WTC11 (cell line): Measurements from ENCODE around the gene CCDC181. TPM values are rescaled to one million over a fixed set of nuclear protein-coding genes. Genes with fewer than 3 reads are reported as not detected.

Source experiments
- ATAC-seq: fragments of 200-7000 bp; cut with Tn5 transposase; 2 replicates; pipeline ENCODE4 v1.10.0; 2021; ENCODE audit warnings: mild to moderate bottlenecking, moderate library complexity
- CTCF ChIA-PET: fragments of 300-600 bp; sonication (Branson Sonifier 250); formaldehyde crosslinking; loops from one replicate; lab custom pipeline; 2021; ENCODE audit warnings: antibody characterized with exemption; lab: Charles Lee
- POLR2A ChIA-PET: fragments of 350-600 bp; sonication (Branson Sonifier 250); formaldehyde crosslinking; loops from one replicate; lab custom pipeline; 2021; ENCODE audit warnings: antibody characterized with exemption; lab: Charles Lee
- DNase-seq: peaks from one replicate; pipeline ENCODE4 v3.0.0; 2021; ENCODE audit warnings: low spot score
- H3K27ac Mint-ChIP-seq: 2 replicates; pipeline ENCODE4 v1.8.0; 2021; ENCODE audit warnings: mixed read lengths
- H3K27me3 Mint-ChIP-seq: 2 replicates; pipeline ENCODE4 v1.8.0; 2021; ENCODE audit warnings: low read depth, mild to moderate bottlenecking, moderate library complexity, mixed read lengths
- H3K36me3 Mint-ChIP-seq: 2 replicates; pipeline ENCODE4 v1.8.0; 2021; ENCODE audit warnings: mixed read lengths
- H3K4me1 Mint-ChIP-seq: 2 replicates; pipeline ENCODE4 v1.8.0; 2022; ENCODE audit warnings: mixed read lengths
- H3K4me3 Mint-ChIP-seq: 2 replicates; pipeline ENCODE4 v1.8.0; 2021; ENCODE audit warnings: mild to moderate bottlenecking, moderate library complexity, mixed read lengths
- H3K9me3 Mint-ChIP-seq: 2 replicates; pipeline ENCODE4 v1.8.0; 2021; ENCODE audit warnings: mixed read lengths
- AFF4 ChIP-seq: sonication (generic); formaldehyde crosslinking; IDR thresholded peaks from 2 replicates; pipeline ENCODE4 v1.8.1; 2023; ENCODE audit warnings: mild to moderate bottlenecking, missing genetic modification reagents, borderline replicate concordance
- CREB1 ChIP-seq: sonication (generic); formaldehyde crosslinking; IDR thresholded peaks from 2 replicates; pipeline ENCODE4 v1.8.0; 2023; ENCODE audit warnings: mild to moderate bottlenecking, missing genetic modification reagents
- E2F5 ChIP-seq: sonication (generic); formaldehyde crosslinking; IDR thresholded peaks from 2 replicates; pipeline ENCODE4 v1.8.1; 2022; ENCODE audit warnings: mild to moderate bottlenecking, moderate library complexity, missing genetic modification reagents
- ELF4 ChIP-seq: sonication (generic); formaldehyde crosslinking; IDR thresholded peaks from 2 replicates; pipeline ENCODE4 v1.8.1; 2022; ENCODE audit warnings: low read depth, mild to moderate bottlenecking, moderate library complexity, missing genetic modification reagents
- ETV6 ChIP-seq: sonication (generic); formaldehyde crosslinking; IDR thresholded peaks from 2 replicates; pipeline ENCODE4 v1.8.1; 2022; ENCODE audit warnings: mild to moderate bottlenecking, missing genetic modification reagents
- FOXJ3 ChIP-seq: sonication (generic); formaldehyde crosslinking; IDR thresholded peaks from 2 replicates; pipeline ENCODE4 v1.9.0; 2021; ENCODE audit warnings: missing genetic modification reagents, mild to moderate bottlenecking, borderline replicate concordance
- FOXK1 ChIP-seq: sonication (generic); formaldehyde crosslinking; IDR thresholded peaks from 2 replicates; pipeline ENCODE4 v1.8.0; 2022; ENCODE audit warnings: mild to moderate bottlenecking, moderate library complexity, missing genetic modification reagents
- HMGA2 ChIP-seq: fragments of 250-450 bp; sonication (Bioruptor Pico); IDR thresholded peaks from 2 replicates; pipeline ENCODE4 v1.4.0; 2021; ENCODE audit warnings: mild to moderate bottlenecking, moderate library complexity
- JAZF1 ChIP-seq: fragments of 250-450 bp; sonication (Bioruptor Pico); IDR thresholded peaks from 2 replicates; pipeline ENCODE4 v1.9.0; 2021; ENCODE audit warnings: moderate library complexity, mild to moderate bottlenecking, inconsistent platforms
- MXD4 ChIP-seq: fragments of 250-450 bp; sonication (Bioruptor Pico); IDR thresholded peaks from 2 replicates; pipeline ENCODE4 v1.8.0; 2021; ENCODE audit warnings: mild to moderate bottlenecking, moderate library complexity, borderline replicate concordance
- NR2C2 ChIP-seq: sonication (generic); formaldehyde crosslinking; IDR thresholded peaks from 2 replicates; pipeline ENCODE4 v1.8.0; 2022; ENCODE audit warnings: mild to moderate bottlenecking, missing genetic modification reagents
- PRDM15 ChIP-seq: sonication (generic); formaldehyde crosslinking; IDR thresholded peaks from 2 replicates; pipeline ENCODE4 v1.8.0; 2022; ENCODE audit warnings: missing genetic modification reagents
- RORB ChIP-seq: fragments of 250-450 bp; sonication (Bioruptor Pico); IDR thresholded peaks from 2 replicates; pipeline ENCODE4 v1.9.0; 2021; ENCODE audit warnings: mild to moderate bottlenecking
- SMAD4 ChIP-seq: sonication (generic); formaldehyde crosslinking; IDR thresholded peaks from 2 replicates; pipeline ENCODE4 v1.8.0; 2022; ENCODE audit warnings: mild to moderate bottlenecking, missing genetic modification reagents
- TEAD4 ChIP-seq: sonication (generic); formaldehyde crosslinking; IDR thresholded peaks from 2 replicates; pipeline ENCODE4 v1.8.0; 2022; ENCODE audit warnings: mild to moderate bottlenecking, missing genetic modification reagents
- ZNF121 ChIP-seq: sonication (generic); formaldehyde crosslinking; IDR thresholded peaks from 2 replicates; pipeline ENCODE4 v1.8.0; 2023; ENCODE audit warnings: missing genetic modification reagents
- ZNF263 ChIP-seq: sonication (generic); formaldehyde crosslinking; IDR thresholded peaks from 2 replicates; pipeline ENCODE4 v1.8.1; 2022; ENCODE audit warnings: low read depth, mild to moderate bottlenecking, moderate library complexity, missing genetic modification reagents
- ZNF281 ChIP-seq: sonication (generic); formaldehyde crosslinking; IDR thresholded peaks from 2 replicates; pipeline ENCODE4 v1.8.0; 2023; ENCODE audit warnings: mild to moderate bottlenecking, missing genetic modification reagents
- ZNF416 ChIP-seq: fragments of 250-450 bp; sonication (Bioruptor Pico); IDR thresholded peaks from 2 replicates; pipeline ENCODE4 v1.9.0; 2021; ENCODE audit warnings: mild to moderate bottlenecking, inconsistent platforms
- total RNA-seq: library from RNA; stranded (reverse); gene quantifications from 3 replicates; pipeline ENCODE4 v1.2.3, GENCODE V29; 2021
- TF ChIP-seq, protein P1 (sequence below): fragments of 250-450 bp; sonication (Bioruptor Pico); IDR thresholded peaks from 2 replicates; pipeline ENCODE4 v1.9.0; 2021; ENCODE audit warnings: moderate library complexity, mild to moderate bottlenecking, inconsistent platforms, borderline replicate concordance
- TF ChIP-seq, protein P2 (sequence below): sonication (generic); formaldehyde crosslinking; IDR thresholded peaks from 2 replicates; pipeline ENCODE4 v1.8.1; 2023; ENCODE audit warnings: mild to moderate bottlenecking, missing genetic modification reagents, moderate library complexity

The CCDC181 gene
- total RNA-seq, 1 experiment from 2014 or later: 1.5 TPM

- no peak overlapping the region for H3K4me3 Mint-ChIP-seq
- POLR2A ChIA-PET: no interaction called here
- no peak for TF ChIP-seq RORB (CRISPR knock-in tag)
- TF ChIP-seq, protein P1, sequence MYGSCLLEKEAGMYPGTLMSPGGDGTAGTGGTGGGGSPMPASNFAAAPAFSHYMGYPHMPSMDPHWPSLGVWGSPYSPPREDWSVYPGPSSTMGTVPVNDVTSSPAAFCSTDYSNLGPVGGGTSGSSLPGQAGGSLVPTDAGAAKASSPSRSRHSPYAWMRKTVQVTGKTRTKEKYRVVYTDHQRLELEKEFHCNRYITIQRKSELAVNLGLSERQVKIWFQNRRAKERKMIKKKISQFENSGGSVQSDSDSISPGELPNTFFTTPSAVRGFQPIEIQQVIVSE (CRISPR knock-in tag): no peak
- TF ChIP-seq JAZF1 (CRISPR knock-in tag): no peak
- TF ChIP-seq ZNF121 (CRISPR knock-in tag): no peak
- no peak for TF ChIP-seq ZNF263 (CRISPR knock-in tag)
- TF ChIP-seq FOXK1 (CRISPR knock-in tag): no peak
- TF ChIP-seq NR2C2 (CRISPR knock-in tag): no peak
Observed at GRCh38 chr1:169466259-169467230, 39.3 kb upstream of the CCDC181 start.

GRCh38 chr1:169465281-169465680, 38.0 kb upstream of the CCDC181 start:
- Mint-ChIP-seq H3K9me3 (no peaks in the 10 kb centered on the region), H3K27me3 (no peaks in the 10 kb centered on the region), H3K27ac (no peak overlapping the region), H3K4me3 (no peak overlapping the region), H3K4me1 (peaks cover 8% of the 10 kb centered on the region), H3K36me3 (peaks cover 18% of the 10 kb centered on the region)
- POLR2A ChIA-PET: no interaction called here
- CTCF ChIA-PET: interaction anchor here (3.2 kb wide), 1 partner anchor 81 kb away, joined by 20 read pairs; no protein-coding TSS in a partner anchor
- ATAC-seq: no peak
- no peak for DNase-seq
- TF ChIP-seq TEAD4: no peak
- TF ChIP-seq, protein P2, sequence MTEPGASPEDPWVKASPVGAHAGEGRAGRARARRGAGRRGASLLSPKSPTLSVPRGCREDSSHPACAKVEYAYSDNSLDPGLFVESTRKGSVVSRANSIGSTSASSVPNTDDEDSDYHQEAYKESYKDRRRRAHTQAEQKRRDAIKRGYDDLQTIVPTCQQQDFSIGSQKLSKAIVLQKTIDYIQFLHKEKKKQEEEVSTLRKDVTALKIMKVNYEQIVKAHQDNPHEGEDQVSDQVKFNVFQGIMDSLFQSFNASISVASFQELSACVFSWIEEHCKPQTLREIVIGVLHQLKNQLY (CRISPR knock-in tag): no peak
- TF ChIP-seq PRDM15: no peak
- TF ChIP-seq NR2C2 (CRISPR knock-in tag): no peak
- no peak for TF ChIP-seq E2F5
- TF ChIP-seq ZNF416 (CRISPR knock-in tag): no peak
- TF ChIP-seq HMGA2: no peak
- TF ChIP-seq FOXJ3 (CRISPR knock-in tag): no peak
- TF ChIP-seq SMAD4 (CRISPR knock-in tag): no peak
- no peak for TF ChIP-seq AFF4 (CRISPR knock-in tag)
- TF ChIP-seq MXD4 (CRISPR knock-in tag): no peak
- no peak for TF ChIP-seq CREB1
- no peak for TF ChIP-seq ETV6
- no peak for TF ChIP-seq ELF4 (CRISPR knock-in tag)
- no peak for TF ChIP-seq ZNF281

More at GRCh38 chr1:169466259-169467230, 39.3 kb upstream of the CCDC181 start:
- DNase-seq (no peak), ATAC-seq (peak; percentile 59; the same call in 1 of the 2 replicates)
- CTCF ChIA-PET: interaction anchor here (0.8 to 3.2 kb wide), 3 partner anchors 39 to 245 kb away, joined by 3 to 20 read pairs (median 4); partner anchors contain the start of gene CCDC181
- Mint-ChIP-seq H3K27ac (no peak overlapping the region), H3K36me3 (peaks cover 18% of the 10 kb centered on the region), H3K27me3 (no peaks in the 10 kb centered on the region), H3K9me3 (no peaks in the 10 kb centered on the region), H3K4me1 (no peaks in the 10 kb centered on the region)
